Measurements from ENCODE around the gene FEM1C.

The FEM1C gene

GRCh38 chr5:115557667-115558387 lies 13.3 kb upstream of the FEM1C start:
- DNase-seq (ENCODE audit: low read depth, low spot score) = no peak

GRCh38 chr5:115556276-115556675 lies 11.7 kb upstream of the FEM1C start:
- DNase-seq (ENCODE audit: low read depth, low spot score) = no peak

GRCh38 chr5:115555084-115555633 lies 10.6 kb upstream of the FEM1C start:
- DNase-seq (ENCODE audit: low read depth, low spot score) = no peak

GRCh38 chr5:115553082-115553481 lies 8.5 kb upstream of the FEM1C start:
- no peak for DNase-seq (ENCODE audit: low read depth, low spot score)

- no peak for DNase-seq (ENCODE audit: low read depth, low spot score)
Measured at GRCh38 chr5:115551415-115551814, 6.8 kb upstream of the FEM1C start.

- DNase-seq (ENCODE audit: low read depth, low spot score) = no peak
Measured at GRCh38 chr5:115549154-115549553, 4.6 kb upstream of the FEM1C start.

GRCh38 chr5:115548683-115549082 lies 4.1 kb upstream of the FEM1C start:
- DNase-seq (ENCODE audit: low read depth, low spot score) = no peak

GRCh38 chr5:115545351-115545882 lies 842 bp upstream of the FEM1C start:
- DNase-seq (ENCODE audit: low read depth, low spot score) = no peak

- DNase-seq (ENCODE audit: low read depth, low spot score) = no peak
Measured at GRCh38 chr5:115544043-115544435, 536 bp downstream of the FEM1C start.

GRCh38 chr5:115543365-115544042 lies 1.1 kb downstream of the FEM1C start:
- no peak for DNase-seq (ENCODE audit: low read depth, low spot score)

GRCh38 chr5:115542651-115543364 lies 1.8 kb downstream of the FEM1C start:
- DNase-seq (ENCODE audit: low read depth, low spot score) = no peak

GRCh38 chr5:115542086-115542485 lies 2.5 kb downstream of the FEM1C start:
- DNase-seq (ENCODE audit: low read depth, low spot score) = no peak

GRCh38 chr5:115541611-115542010 lies 3.0 kb downstream of the FEM1C start:
- DNase-seq (ENCODE audit: low read depth, low spot score) = no peak

- DNase-seq (ENCODE audit: low read depth, low spot score) = no peak
Measured at GRCh38 chr5:115535479-115536035, 9.0 kb downstream of the FEM1C start.

- DNase-seq (ENCODE audit: low read depth, low spot score) = no peak
Measured at GRCh38 chr5:115532517-115532916, 12.1 kb downstream of the FEM1C start.

- no peak for DNase-seq (ENCODE audit: low read depth, low spot score)
Measured at GRCh38 chr5:115531787-115532367, 12.7 kb downstream of the FEM1C start.

- no peak for DNase-seq (ENCODE audit: low read depth, low spot score)
Measured at GRCh38 chr5:115531380-115531779, 13.2 kb downstream of the FEM1C start.

- DNase-seq (ENCODE audit: low read depth, low spot score) = no peak
Measured at GRCh38 chr5:115530426-115530825, 14.1 kb downstream of the FEM1C start.

- DNase-seq (ENCODE audit: low read depth, low spot score) = no peak
Measured at GRCh38 chr5:115526604-115527003, 18.0 kb downstream of the FEM1C start.

GRCh38 chr5:115524199-115524847 lies 20.3 kb downstream of the FEM1C start:
- DNase-seq (ENCODE audit: low read depth, low spot score) = no peak

GRCh38 chr5:115522832-115523403 lies 21.7 kb downstream of the FEM1C start:
- DNase-seq (ENCODE audit: low read depth, low spot score) = no peak
